ENCODE data around the gene MED25. TPM values are rescaled to one million over a fixed set of nuclear protein-coding genes. Genes with fewer than 3 reads are reported as not detected.

MED25 gene
- total and polyA plus RNA-seq, 2 of the 4 experiments (the other 2 are of a cell fraction): 4.7 to 38.5 TPM

DNA sequence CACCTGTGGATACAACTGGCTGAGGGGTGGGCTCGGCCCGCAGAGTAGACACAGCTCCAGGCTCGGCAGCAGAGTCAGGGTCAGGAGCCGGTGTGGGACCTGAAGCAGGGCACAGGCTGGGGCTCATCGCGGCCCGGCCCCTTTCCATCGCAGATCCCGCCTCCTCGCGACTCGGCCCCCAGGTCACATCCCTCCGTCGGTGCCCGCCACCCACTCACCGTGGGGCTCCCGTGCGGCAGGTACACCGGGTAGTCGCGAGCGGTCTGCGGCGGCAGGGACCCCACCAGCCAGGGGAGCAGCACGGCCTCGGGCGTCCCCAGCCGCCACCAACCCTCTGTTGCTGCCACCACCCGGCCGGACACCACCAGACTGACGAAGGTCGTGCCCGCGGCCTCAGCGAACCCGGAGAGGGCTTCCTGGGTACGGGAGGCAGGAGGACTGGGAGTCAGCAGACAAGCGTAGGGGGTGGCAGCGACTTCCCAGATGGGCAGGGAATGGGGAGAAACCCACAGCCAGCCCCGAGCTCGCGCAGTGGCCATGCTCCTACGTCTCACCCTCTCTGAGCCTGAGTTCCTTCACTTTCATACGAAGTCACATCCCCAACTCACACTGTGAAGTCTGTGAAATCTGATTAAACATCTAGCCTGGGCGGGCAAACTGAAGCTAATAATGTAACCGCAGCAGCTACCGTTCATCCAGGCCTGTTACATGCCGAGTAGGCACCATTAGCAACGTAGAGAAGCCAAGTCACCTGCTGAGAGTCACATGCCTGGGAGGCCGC lies 8.7 kb upstream of the MED25 start:
- peaks cover 24% of the 10 kb centered on the region; the same call in 1 of the 2 replicates for H3K36me3 ChIP-seq (ENCODE audit: control insufficient read depth, insufficient read depth, low read length)
- no peak overlapping the region for H2BK120ac ChIP-seq (ENCODE audit: low read depth, low read length)
- peaks cover 5 to 21% of the 10 kb centered on the region in 2 experiments; a peak in 2 of 4 replicates for H3K79me1 ChIP-seq (ENCODE audit: low read depth in 1 of 2, low read length in 2 of 2)
- H3K9ac ChIP-seq (ENCODE audit: low read depth, low read length): peak overlapping the region; percentile 51
- H4K91ac ChIP-seq (ENCODE audit: insufficient read depth, low read depth, low read length): peak overlapping the region; percentile 26
- H4K20me1 ChIP-seq (ENCODE audit: insufficient read depth, low read length): no peaks in the 10 kb centered on the region; the same call in 1 of the 2 replicates
- intact Hi-C loops (cut with micrococcal nuclease): no loop called here
- BruUV-seq (replicated peaks): no TSS peak
- H3K4me1 ChIP-seq (ENCODE audit: control insufficient read depth, insufficient read depth, low read length): peaks cover 5% of the 10 kb centered on the region
- H2BK20ac ChIP-seq (ENCODE audit: low read depth, low read length): 0 out of 2 replicates have a peak overlapping the region, but pooled peaks have one; percentile 3
- no peak for DNase-seq
- H3K56ac ChIP-seq (ENCODE audit: extremely low read depth, insufficient read depth, low read length): no peak overlapping the region
- H3K9me3 ChIP-seq (ENCODE audit: control insufficient read depth, insufficient read depth, low read length): no peaks in the 10 kb centered on the region
- H3K27ac ChIP-seq (ENCODE audit: insufficient read depth, low read length): peak overlapping the region; percentile 9; the same call in 1 of the 2 replicates
- H2AK5ac ChIP-seq (ENCODE audit: low read depth, low read length): peak overlapping the region; percentile 57
- H3K4me3 ChIP-seq (ENCODE audit: insufficient read depth, low read depth, low read length): peak overlapping the region; percentile 81
- WGBS, 2 experiments (ENCODE audit: extremely low coverage in 2 of 2, insufficient read length in 1 of 2): 18% methylated on average over 25 of the region's 50 CpGs; no CpG with 5 or more reads in 1 of the 2 experiments
- peak; percentile 36 for ATAC-seq (ENCODE audit: low read depth)
- dilution Hi-C loops (cut with HindIII; ENCODE audit: low sequenced_read_pairs, unreplicated experiment): no loop called here
- peak overlapping the region; percentile 48 for H3K14ac ChIP-seq (replicated peaks; ENCODE audit: low read depth, low read length)
- ChIA-PET CTCF (no interaction called here), POLR2A (ENCODE audit: unreplicated experiment) (no interaction called here)
- in situ Hi-C loops (cut with MboI; ENCODE audit: low sequenced_read_pairs): no loop called here
- H3K27me3 ChIP-seq (ENCODE audit: control insufficient read depth, insufficient read depth, low read length): no peaks in the 10 kb centered on the region
- peaks cover 15% of the 10 kb centered on the region for H3K9me1 ChIP-seq (ENCODE audit: insufficient read depth, low read length)
- peak overlapping the region; percentile 90 for H3K4me2 ChIP-seq (ENCODE audit: low read depth, low read length)
- H4K8ac ChIP-seq (ENCODE audit: low read depth in 2 of 2, low read length in 2 of 2): peak overlapping the region; percentile 25 to 46; a peak in 3 of 4 replicates
- no peak overlapping the region for H2BK5ac ChIP-seq (ENCODE audit: low read depth, low read length, poor library complexity, severe bottlenecking)
- peak overlapping the region; percentile 98 for H2AFZ ChIP-seq (replicated peaks; ENCODE audit: low read length, poor library complexity)
- H3K4ac ChIP-seq (ENCODE audit: low read depth, low read length): peak overlapping the region; percentile 41
- H3K23ac ChIP-seq (ENCODE audit: low read depth, low read length): peak overlapping the region; percentile 93
- no peak overlapping the region for H3K18ac ChIP-seq (ENCODE audit: low read depth, low read length)
- TF ChIP-seq RAD21 (IDR thresholded peaks at IDR 0.05; ENCODE audit: low read length) (no peak), SMC3 (IDR thresholded peaks at IDR 0.05; ENCODE audit: low read depth, low read length) (no peak), MAFK (IDR thresholded peaks at IDR 0.05; ENCODE audit: low read depth, low read length) (no peak), ELK1 (IDR thresholded peaks at IDR 0.05; ENCODE audit: borderline replicate concordance, low read depth, low read length) (no peak)
- peak overlapping the region; percentile 92 for H2AK9ac ChIP-seq (replicated peaks; ENCODE audit: low read depth, low read length, poor library complexity)
- H2BK15ac ChIP-seq (ENCODE audit: low read depth, low read length): no peak overlapping the region
- 0 out of 2 replicates have a peak overlapping the region, but pooled peaks have one; percentile 19 for H4K5ac ChIP-seq (ENCODE audit: low read depth, low read length)

Data from IMR-90 (cell line).